HepG2 (cell line): ENCODE results near the gene C22orf39. TPM values are rescaled to one million over a fixed set of nuclear protein-coding genes. Genes with fewer than 3 reads are reported as not detected.
A peak's percentile ranks its signal among the peaks of the same experiment; 100 is the strongest.

Experiments
- CENPT ChIP-seq: sonication (generic); formaldehyde crosslinking; IDR thresholded peaks from 2 replicates; pipeline ENCODE4 v1.8.0; 2022; ENCODE audit warnings: low read depth, mild to moderate bottlenecking, moderate library complexity, missing genetic modification reagents
- FOXK2 ChIP-seq: fragments of 450-650 bp; IDR thresholded peaks from 2 replicates; pipeline ENCODE4 v1.6.1; 2016
- HOXA5 ChIP-seq: sonication (generic); formaldehyde crosslinking; IDR thresholded peaks from 2 replicates; pipeline ENCODE4 v1.4.0; 2020; ENCODE audit warnings: missing genetic modification reagents
- NR0B2 ChIP-seq: sonication (generic); formaldehyde crosslinking; IDR thresholded peaks from 2 replicates; pipeline ENCODE4 v1.4.0; 2020; ENCODE audit warnings: mild to moderate bottlenecking, missing genetic modification reagents
- ONECUT2 ChIP-seq: sonication (generic); formaldehyde crosslinking; IDR thresholded peaks from 2 replicates; pipeline ENCODE4 v1.4.0; 2020; ENCODE audit warnings: missing genetic modification reagents
- PHF8 ChIP-seq: sonication (generic); formaldehyde crosslinking; IDR thresholded peaks from 2 replicates; pipeline ENCODE4 v1.5.0; 2020; ENCODE audit warnings: missing genetic modification reagents
- RXRB ChIP-seq: IDR thresholded peaks from 2 replicates; pipeline ENCODE4 v1.6.1; 2016; ENCODE audit warnings: borderline replicate concordance, missing genetic modification reagents, missing compliant biosample characterization
- STAT6 ChIP-seq: sonication (generic); formaldehyde crosslinking; IDR thresholded peaks from 2 replicates; pipeline ENCODE4 v1.4.0; 2020; ENCODE audit warnings: missing genetic modification reagents, mild to moderate bottlenecking, borderline replicate concordance
- TCF12 ChIP-seq, 2 experiments: fragments of 450-650 bp in 1 of 2; sonication (generic) in 1 of 2; formaldehyde crosslinking in 1 of 2; IDR thresholded peaks; 2 replicates each; pipeline versions ENCODE4 v1.6.1 to v1.8.0; 2017 to 2022; ENCODE audit warnings: antibody characterized with exemption in 1 of 2, mild to moderate bottlenecking in 1 of 2, missing genetic modification reagents in 1 of 2, moderate library complexity in 1 of 2
- ZNF30 ChIP-seq: sonication (generic); formaldehyde crosslinking; IDR thresholded peaks from 2 replicates; pipeline ENCODE4 v1.5.0; 2020; ENCODE audit warnings: mild to moderate bottlenecking, missing genetic modification reagents
- ZNF530 ChIP-seq: sonication (generic); formaldehyde crosslinking; IDR thresholded peaks from 2 replicates; pipeline ENCODE4 v1.5.0; 2020; ENCODE audit warnings: low read depth, mild to moderate bottlenecking, missing genetic modification reagents
- ZNF850 ChIP-seq: sonication (generic); formaldehyde crosslinking; conservative IDR thresholded peaks from 2 replicates; pipeline ENCODE4 v1.9.0; 2021; ENCODE audit warnings: mild to moderate bottlenecking, missing genetic modification reagents
- polyA plus RNA-seq, 8 experiments: library from polyadenylated mRNA; depleted of rRNA in 3 of 8; stranded (reverse) in 7 of 8; unstranded in 1 of 8; fragments of >200 nt; fragmentation: Illumina TruSeq in 4 of 8; extraction: Trizol in 4 of 8; gene quantifications; 2 replicates each; pipeline versions ENCODE4 v1.2.1 to v1.2.3, GENCODE V29; 2011 to 2016; ENCODE audit warnings: low read depth in 4 of 8, missing spikeins in 1 of 8, mixed read lengths in 1 of 8; ENCODE audit not compliant: insufficient read depth in 1 of 8
- total RNA-seq, 5 experiments: library from RNA; depleted of rRNA; stranded (reverse); fragments of >200 nt; fragmentation: Illumina TruSeq; extraction: Trizol; gene quantifications; 2 replicates each; pipeline ENCODE4 v1.2.3, GENCODE V29; 2016; ENCODE audit warnings: low read depth in 1 of 5
- TF ChIP-seq, protein P1 (sequence below): sonication (generic); formaldehyde crosslinking; IDR thresholded peaks from 2 replicates; pipeline ENCODE4 v1.4.0; 2020; ENCODE audit warnings: missing genetic modification reagents
- TF ChIP-seq, protein P2 (sequence below): sonication (generic); formaldehyde crosslinking; IDR thresholded peaks from 2 replicates; pipeline ENCODE4 v1.8.0; 2022; ENCODE audit warnings: mild to moderate bottlenecking, missing genetic modification reagents
- TF ChIP-seq, protein P3 (sequence below): sonication (generic); formaldehyde crosslinking; IDR thresholded peaks from 2 replicates; pipeline ENCODE4 v1.5.0; 2020; ENCODE audit warnings: missing genetic modification reagents, mild to moderate bottlenecking, borderline replicate concordance
- TF ChIP-seq, protein P4 (sequence below): sonication (generic); formaldehyde crosslinking; IDR thresholded peaks from 2 replicates; pipeline ENCODE4 v1.5.0; 2020; ENCODE audit warnings: mild to moderate bottlenecking, missing genetic modification reagents, borderline replicate concordance

The C22orf39 gene
- total and polyA plus RNA-seq, 2 of the 13 experiments (the other 11 are each of a cell fraction or from before 2014, with no cell fraction given), result 23.4 to 26.4 TPM

DNA sequence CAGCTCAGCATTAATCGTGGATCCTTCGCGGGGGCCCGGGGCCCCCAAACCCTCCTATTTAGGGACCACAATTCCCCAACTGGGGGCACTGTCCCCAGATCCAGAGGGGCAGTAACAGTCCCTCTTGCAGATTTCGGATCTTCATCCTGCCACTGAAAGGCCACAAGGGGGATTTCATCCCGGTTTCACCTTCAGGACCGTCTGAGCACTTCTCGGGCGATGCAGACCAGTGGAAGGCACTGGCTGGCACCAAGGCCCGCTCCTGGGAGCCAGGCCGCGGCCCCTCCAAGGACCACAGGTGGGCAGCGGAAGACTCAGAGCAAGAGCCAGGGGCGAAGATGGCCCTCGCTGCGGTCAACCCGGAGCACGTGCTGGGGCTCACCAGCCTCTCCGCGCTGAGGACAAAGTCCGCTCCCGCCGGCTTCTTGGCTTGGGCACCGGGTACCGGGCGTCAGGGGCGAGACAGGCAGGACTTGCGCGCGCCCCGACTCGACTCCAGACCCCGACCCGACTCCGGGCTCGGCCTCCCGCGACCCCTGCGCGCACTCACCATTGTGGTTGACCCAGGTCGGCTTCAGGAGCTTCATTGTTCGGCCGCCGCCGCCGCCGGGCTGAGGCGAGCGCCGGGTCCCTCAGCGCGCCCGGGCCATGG, 16.5 kb downstream of the C22orf39 start (continued):
- TF ChIP-seq ZNF30 (CRISPR knock-in tag), result no peak
- no peak for TF ChIP-seq RXRB (CRISPR knock-in tag)
- no peak for TF ChIP-seq TCF12 (IDR thresholded peaks at IDR 0.05)
- TF ChIP-seq TCF12 (CRISPR knock-in tag; IDR thresholded peaks at IDR 0.05), result no peak
- TF ChIP-seq, protein P1, sequence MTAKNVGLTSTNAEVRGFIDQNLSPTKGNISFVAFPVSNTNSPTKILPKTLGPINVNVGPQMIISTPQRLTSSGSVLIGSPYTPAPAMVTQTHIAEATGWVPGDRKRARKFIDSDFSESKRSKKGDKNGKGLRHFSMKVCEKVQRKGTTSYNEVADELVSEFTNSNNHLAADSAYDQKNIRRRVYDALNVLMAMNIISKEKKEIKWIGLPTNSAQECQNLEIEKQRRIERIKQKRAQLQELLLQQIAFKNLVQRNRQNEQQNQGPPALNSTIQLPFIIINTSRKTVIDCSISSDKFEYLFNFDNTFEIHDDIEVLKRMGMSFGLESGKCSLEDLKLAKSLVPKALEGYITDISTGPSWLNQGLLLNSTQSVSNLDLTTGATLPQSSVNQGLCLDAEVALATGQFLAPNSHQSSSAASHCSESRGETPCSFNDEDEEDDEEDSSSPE (CRISPR knock-in tag), result peak; percentile 60
- TF ChIP-seq ZNF850 (CRISPR knock-in tag), result no peak
- TF ChIP-seq PHF8 (CRISPR knock-in tag), result peak; percentile 44; the same call in 1 of the 2 replicates
- TF ChIP-seq STAT6 (CRISPR knock-in tag), result no peak
- TF ChIP-seq, protein P2, sequence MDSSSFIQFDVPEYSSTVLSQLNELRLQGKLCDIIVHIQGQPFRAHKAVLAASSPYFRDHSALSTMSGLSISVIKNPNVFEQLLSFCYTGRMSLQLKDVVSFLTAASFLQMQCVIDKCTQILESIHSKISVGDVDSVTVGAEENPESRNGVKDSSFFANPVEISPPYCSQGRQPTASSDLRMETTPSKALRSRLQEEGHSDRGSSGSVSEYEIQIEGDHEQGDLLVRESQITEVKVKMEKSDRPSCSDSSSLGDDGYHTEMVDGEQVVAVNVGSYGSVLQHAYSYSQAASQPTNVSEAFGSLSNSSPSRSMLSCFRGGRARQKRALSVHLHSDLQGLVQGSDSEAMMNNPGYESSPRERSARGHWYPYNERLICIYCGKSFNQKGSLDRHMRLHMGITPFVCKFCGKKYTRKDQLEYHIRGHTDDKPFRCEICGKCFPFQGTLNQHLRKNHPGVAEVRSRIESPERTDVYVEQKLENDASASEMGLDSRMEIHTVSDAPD (CRISPR knock-in tag), result no peak
- TF ChIP-seq, protein P3, sequence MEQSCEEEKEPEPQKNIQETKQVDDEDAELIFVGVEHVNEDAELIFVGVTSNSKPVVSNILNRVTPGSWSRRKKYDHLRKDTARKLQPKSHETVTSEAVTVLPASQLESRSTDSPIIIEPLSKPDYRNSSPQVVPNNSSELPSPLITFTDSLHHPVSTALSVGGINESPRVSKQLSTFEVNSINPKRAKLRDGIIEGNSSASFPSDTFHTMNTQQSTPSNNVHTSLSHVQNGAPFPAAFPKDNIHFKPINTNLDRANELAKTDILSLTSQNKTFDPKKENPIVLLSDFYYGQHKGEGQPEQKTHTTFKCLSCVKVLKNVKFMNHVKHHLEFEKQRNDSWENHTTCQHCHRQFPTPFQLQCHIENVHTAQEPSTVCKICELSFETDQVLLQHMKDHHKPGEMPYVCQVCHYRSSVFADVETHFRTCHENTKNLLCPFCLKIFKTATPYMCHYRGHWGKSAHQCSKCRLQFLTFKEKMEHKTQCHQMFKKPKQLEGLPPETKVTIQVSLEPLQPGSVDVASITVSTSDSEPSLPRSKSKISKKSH, result 0 out of 2 replicates have a peak, but pooled peaks have one; percentile 69
- no peak for TF ChIP-seq ZNF530 (CRISPR knock-in tag)
- no peak for TF ChIP-seq CENPT (CRISPR knock-in tag)
- TF ChIP-seq, protein P4, sequence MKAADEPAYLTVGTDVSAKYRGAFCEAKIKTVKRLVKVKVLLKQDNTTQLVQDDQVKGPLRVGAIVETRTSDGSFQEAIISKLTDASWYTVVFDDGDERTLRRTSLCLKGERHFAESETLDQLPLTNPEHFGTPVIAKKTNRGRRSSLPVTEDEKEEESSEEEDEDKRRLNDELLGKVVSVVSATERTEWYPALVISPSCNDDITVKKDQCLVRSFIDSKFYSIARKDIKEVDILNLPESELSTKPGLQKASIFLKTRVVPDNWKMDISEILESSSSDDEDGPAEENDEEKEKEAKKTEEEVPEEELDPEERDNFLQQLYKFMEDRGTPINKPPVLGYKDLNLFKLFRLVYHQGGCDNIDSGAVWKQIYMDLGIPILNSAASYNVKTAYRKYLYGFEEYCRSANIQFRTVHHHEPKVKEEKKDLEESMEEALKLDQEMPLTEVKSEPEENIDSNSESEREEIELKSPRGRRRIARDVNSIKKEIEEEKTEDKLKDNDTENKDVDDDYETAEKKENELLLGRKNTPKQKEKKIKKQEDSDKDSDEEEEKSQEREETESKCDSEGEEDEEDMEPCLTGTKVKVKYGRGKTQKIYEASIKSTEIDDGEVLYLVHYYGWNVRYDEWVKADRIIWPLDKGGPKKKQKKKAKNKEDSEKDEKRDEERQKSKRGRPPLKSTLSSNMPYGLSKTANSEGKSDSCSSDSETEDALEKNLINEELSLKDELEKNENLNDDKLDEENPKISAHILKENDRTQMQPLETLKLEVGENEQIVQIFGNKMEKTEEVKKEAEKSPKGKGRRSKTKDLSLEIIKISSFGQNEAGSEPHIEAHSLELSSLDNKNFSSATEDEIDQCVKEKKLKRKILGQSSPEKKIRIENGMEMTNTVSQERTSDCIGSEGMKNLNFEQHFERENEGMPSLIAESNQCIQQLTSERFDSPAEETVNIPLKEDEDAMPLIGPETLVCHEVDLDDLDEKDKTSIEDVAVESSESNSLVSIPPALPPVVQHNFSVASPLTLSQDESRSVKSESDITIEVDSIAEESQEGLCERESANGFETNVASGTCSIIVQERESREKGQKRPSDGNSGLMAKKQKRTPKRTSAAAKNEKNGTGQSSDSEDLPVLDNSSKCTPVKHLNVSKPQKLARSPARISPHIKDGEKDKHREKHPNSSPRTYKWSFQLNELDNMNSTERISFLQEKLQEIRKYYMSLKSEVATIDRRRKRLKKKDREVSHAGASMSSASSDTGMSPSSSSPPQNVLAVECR (CRISPR knock-in tag), result peak; percentile 63; the same call in 1 of the 2 replicates
- no peak for TF ChIP-seq ONECUT2 (CRISPR knock-in tag)
- 0 out of 2 replicates have a peak, but pooled peaks have one; percentile 29 for TF ChIP-seq HOXA5 (CRISPR knock-in tag)
- peak; percentile 81; the same call in 1 of the 2 replicates for TF ChIP-seq NR0B2
- TF ChIP-seq FOXK2, result no peak
